DMS114 treated with DMSO at 0.1 percent for 48 hours (cell line): ENCODE data around the gene DLG1.

Experiments used
- DNase-seq: peaks from one replicate; lab custom pipeline; 2025; ENCODE audit not compliant: unreplicated experiment; lab: John Stamatoyannopoulos, UW

Gene DLG1

DNA sequence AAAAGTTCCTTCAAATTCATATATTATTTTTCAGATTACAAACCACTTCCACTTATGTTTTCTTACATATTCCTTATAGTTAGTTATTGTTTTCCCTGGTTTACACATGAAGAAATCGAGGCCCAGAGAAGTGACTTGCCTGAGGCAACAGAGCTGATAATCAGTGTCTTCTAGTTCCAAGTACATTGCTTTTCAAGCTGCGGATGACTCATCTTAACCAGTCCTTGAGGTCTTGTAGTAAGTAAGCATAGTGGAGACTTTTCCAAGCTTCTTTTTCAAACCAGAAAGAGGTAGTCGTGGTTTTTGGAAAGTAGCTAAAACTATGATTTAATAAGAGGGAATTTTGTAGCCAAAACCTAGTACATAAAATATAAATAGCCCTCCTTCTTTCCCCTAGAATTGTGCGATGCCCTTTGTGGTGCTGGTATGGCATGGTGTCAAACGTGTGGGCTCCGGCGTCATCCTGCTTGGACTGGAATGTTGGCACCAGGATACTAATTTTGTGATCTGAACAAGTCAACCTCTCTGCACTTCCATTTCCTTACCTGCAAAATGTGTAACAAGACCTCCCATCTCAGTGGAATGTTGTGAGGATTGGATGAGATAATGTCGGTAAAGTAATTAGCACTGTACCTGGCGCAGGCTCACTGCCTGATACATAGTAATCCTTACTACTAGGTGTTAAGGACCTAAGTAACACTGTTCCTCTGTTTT lies 19.0 kb upstream of the DLG1 start:
- no peak for DNase-seq

DNA sequence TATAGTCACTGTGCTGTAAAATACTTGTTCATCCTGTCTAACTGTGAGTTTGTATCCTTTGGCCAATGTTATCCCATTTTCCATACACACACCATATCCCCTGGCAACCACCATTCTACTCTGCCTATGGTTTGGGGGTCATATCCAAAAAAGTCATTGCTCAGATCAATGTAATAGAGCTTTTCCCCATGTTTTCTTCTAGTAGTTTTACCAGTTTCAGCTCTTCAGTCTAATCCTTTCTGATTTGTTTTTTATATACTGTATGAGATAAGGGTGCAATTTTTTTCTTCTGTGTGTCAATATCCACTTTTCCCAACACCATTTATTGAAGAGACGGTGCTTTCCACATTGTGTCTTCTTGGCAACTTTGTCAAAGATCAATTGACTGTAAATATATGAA lies 14.0 kb upstream of the DLG1 start:
- DNase-seq: no peak

DNA sequence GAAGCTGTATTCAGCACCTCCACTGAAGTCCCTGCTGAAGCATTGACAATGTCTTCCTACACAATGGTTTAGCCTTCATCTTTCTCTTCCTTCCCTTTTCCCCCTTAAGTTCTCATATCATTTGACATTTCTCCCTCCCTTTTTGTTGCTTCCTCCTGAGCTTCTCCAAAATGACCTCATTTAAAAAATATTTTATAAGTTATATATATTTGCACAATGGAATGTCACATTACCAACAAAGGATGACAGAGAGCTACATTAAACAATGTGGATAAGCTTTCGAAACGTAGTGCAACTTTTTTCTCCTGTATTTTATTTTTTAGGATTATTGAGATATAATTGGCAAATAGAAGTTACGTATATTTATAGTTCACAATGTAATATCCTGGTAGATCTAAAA lies 13.2 kb upstream of the DLG1 start:
- no peak for DNase-seq

DNA sequence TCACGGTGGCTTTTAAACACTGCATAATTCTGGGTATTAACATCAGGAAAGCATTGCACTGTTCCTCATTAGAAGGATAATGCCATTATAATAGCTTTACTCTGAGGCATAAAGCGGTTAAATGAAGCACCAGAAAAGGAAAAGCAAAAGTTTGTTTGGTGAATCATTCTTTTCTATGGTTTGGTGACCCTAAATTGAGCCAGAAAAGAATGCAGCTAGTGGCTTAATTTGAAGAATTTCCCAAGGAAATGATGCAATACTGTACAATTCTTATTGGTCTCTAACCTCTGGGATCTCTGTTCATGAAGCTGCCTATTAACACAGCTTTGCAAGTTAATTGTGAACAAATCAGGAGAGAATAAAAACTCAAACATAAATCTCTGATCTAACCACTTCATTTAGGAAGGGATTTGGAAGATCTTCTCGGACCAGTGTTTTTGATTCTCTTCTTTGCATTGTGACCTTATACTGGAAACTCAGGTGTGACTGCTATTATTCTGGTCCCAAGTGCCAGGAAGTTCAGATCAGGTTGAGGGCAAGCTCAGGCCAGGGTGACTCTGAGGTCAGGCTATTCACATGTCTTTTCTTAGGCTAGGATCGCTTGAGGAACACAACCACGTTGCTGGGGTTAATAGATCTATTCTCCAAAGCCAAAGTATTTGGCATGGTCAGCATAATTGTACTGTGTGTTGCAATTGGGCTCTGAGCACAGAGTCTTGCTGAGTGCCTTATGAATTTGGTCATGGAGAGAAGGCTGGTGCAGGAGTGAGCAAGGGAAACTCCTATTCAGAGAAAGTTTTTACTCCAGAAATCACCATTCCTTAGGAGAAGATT lies 11.3 kb upstream of the DLG1 start:
- DNase-seq: no peak

DNA sequence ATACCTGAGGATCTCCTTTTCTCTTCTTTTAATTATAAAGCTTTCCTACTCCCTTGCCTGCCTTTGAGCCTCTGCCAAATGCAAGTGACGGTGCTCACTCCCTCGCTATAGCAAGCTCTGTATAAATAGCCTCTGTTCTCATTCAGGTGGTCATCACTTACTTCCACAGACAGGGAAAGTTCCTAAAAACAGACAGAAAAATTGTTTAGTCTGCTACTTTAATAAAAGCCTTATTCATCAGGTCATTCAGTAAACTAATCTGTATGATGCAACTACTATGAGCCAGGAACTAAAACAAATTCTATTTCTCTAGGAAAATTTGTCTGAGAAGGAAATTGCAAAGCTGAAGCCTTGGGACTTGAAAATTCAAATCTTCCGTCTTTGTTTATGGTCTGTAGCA lies 10.2 kb upstream of the DLG1 start:
- DNase-seq: no peak

DNA sequence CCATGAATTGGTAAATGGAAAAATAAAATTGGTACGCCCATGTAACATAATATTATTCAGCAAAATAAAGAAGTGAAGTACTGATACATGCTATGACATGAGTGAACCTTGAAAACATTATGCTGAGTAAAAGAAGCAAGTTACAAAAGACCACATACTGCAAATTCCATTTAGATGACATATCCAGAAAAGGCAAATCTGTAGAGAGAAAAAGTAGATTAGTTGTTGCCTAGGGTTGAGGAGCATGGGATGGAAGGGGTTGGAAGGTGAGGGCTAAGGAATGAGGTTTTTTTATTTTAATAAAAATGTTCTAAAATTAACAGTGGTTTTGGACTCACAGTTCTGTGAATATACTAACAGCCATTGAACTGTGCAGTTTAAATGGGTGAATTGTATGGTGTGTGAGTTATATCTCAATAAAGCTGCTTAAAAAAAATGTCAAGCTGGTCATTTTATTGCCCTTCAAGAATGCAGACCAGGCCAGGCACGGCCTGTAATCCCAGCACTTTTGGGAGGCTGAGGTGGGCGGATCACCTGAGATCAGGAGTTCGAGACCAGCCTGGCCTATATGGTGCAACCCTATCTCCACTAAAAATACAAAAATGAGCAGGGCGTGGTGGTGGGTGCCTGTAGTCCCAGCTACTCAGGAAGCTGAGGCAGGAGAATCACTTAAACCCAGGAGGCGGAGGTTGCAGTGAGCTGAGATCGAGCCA lies 8.1 kb upstream of the DLG1 start:
- no peak for DNase-seq

DNA sequence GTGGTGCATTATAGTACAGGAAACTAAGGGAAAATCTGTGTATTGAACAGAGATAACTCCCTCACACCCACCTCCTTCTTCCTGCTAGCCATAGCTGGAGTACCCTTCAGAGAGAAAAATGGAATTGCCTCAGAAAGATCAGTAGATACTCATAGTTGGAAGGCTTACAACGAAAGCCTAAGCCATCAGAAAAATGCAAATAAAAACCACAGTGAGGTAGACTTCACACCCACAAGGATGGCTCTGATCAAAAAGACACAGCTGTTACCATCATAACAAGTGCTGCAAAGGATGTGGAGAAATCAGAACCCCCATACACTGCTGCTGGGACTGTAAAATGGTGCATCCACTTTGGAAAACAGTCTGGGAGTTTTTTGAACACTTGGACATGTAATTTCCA lies 7.4 kb upstream of the DLG1 start:
- no peak for DNase-seq

DNA sequence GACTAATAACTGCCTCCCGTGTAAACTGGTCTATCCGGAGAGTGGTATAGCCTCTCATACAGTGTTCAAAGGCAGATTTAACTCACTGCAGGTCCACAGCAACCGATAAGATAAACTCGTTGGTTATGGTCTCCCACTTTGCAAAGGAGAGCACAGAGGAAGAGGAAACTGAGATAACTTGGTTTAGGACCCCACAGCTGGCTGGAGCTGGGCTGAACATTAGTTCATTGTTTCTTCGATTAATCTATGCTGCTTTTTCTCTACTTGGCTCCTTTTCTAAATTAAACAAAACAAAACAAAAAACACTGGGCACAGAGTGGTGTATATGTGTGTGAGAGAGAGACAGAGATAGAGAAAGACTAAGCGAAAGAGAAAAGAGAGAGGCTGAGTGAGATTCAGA lies 5.0 kb upstream of the DLG1 start:
- no peak for DNase-seq

DNA sequence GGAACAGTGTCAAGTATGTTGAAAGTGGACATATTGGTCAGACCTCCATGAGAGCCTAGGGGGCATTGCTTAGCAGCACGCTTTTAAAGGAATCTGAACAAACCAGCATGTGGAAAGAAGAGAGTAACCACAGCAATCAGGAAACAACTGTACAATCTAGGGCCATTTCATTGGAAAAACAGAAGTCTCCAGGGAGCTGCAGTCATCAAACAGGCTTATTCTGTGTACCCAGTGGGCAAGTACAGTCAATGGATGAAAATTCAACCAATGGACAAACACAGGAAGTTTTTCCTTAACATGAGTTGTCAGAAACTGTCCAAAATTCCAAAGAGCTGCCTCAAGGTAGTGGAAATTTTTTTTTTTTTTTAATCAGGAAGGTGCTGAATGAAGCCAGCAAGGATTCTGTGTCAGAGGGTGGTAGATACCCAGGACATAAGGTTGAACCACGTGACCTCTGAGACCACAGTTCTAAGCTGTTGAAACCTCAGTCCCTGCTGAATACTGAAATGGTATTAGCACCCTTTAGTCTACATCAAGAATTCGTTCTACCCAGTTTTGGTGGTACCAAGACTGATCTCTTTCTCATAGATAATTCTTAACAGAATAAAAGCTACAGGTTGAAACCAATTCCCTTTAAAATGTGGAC lies 4.4 kb upstream of the DLG1 start:
- DNase-seq: no peak

DNA sequence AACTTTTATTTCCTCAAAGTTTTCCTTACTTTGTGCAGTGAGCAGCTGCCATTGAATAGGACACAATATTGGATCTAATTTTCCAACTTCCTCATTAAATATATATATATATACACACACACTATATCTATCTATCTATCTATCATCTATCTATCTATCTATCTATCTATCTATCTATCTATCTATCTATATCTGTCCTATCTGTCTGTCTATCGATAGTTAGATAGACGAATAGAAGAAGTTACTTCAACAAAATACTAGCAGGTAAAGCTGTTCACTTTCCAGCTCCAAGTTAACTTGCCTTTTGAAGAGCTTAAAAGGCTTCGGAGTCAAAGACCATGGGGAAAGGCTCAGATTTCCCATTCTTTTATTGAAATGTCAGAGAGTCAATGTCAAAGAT lies 3.6 kb upstream of the DLG1 start:
- DNase-seq: no peak

DNA sequence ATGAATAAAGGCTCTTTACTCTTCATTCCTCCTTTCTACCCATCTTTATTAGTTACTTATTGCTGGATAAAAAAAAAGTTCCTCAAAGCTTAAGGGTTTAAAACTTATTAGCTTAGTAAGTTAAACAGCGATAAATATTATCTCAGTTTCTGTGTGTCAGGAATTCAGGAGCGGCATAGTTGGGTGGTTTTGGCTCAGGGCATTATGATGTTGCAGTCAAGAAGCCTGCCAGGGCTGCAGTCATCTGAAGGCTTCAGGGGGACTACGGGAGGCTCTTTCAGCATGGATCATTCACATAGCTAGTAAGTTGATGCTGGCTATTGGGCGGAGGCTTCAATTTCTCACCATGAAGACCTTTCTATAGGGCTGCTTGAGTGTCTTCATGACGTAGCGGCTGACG lies 1.9 kb upstream of the DLG1 start:
- no peak for DNase-seq

DNA sequence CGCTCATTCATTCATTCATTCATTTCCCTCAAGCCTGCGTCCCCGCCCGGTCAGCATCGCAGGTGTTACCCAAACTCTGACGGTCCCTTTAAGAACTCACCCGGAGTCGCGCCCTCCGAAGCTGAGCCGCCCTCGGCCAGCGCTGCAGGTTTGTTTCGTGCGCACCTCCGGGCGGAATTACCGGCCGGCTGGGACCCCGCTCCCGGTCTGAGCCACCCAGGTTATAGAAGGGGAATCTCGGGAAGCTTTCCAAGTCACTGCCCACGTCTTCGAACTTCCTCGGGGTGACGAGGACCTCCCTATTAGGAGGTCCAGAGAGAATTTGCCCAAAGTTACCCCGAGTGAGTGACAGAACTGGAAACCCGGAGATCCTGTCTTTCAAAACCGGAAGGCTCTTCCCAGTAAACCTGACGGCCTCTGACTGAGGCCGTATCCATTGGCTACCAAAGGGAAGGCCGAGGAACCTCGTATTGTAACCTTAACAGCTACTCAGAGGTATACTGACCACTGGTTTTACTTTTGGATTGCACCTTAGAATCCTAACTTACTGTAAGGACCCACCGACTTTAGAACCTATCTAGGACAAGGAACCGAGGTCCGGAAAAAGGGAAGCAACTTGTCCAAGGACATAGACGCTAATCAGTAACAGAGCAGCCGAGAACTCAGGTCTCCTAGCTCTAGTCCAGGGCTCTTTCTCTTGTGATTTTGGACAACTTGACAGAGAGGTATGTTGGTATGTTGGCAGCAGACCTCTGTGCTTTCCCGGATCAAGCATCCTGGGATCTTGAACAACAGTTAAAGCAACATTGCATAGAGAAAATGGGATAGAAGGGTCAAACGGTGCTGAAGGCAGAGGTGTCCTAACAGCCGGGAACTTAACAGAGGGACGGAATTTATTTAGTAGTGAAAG lies 788 bp upstream of the DLG1 start:
- no peak for DNase-seq

DNA sequence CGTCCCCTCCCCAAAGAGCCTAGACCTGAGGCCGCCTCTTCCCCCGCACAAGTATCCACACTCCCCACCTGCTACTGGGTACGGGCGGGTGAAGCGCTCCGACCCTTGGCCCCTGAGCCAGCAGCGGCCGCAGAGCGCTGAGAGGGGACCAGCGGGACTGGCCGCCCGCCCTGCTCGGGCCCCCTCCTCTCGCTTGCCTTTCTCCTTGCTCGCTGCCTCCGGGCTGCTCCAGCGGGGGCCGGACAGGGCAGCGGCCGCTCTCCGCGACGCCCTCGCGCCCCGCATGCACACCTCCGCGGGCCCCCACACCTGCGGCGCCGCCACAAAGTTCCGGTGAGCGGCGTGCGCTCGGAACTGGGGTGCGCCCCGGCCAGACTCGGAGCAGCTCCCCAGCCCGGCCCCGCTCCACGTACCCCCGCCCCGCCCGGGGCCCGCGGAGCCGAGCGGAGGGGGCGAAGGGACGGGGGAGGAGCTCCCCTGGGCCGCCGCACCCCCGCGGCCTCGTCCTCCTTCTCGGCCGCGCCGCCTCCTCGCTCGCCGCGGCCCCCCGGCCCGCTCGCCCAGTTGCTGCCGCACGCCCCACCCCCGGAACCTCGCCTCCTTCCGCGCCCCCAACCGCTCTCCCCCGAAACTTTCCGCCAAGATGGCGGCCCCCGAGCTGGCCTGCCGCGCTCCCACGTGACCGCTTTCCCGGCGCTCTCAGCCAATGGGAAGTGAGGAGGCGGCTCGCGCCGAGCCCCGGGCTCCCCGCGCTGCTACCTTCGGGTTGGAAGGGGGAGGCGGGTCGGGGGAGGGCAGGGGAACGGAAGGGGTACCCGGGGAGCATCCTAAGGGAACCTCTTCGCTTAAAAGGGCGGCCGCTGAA lies 704 bp downstream of the DLG1 start:
- DNase-seq: peak; percentile 70

DNA sequence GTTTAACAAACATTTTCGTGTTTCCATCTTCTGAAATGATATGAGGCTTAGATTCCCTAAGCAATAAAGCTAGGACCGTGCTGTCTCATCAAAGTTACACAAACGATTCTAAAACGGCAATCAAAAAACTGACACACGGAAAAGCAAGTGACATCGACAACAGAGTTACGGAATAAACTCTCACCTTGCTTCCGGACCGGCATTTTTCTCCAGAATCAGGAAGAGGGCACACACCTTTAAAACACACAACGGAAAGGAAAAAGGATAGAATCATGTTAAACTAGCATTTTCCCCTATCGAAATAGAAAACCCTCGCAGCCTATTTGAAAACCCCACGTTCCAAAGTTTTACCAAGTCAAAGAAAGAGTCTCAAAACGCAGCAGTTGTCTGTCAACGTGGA lies 1.4 kb downstream of the DLG1 start:
- no peak for DNase-seq

DNA sequence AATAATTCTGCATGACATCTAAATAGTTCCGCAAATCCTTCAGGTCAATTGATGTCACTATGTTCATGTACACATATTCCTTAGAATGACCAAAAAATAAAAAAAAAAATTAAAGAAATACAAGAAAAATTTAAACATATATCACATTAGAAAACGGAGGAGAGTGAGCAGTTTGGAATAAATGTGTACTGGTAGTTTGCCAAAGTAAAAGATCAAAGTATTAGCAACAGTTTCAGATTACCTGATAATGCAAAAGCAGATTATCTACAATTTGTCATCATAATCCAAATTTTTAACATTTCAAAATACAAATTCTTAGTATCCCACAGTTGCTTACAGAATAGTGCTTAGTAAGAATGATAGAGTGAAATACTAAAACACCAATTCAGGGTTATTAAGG lies 1.9 kb downstream of the DLG1 start:
- DNase-seq: no peak

DNA sequence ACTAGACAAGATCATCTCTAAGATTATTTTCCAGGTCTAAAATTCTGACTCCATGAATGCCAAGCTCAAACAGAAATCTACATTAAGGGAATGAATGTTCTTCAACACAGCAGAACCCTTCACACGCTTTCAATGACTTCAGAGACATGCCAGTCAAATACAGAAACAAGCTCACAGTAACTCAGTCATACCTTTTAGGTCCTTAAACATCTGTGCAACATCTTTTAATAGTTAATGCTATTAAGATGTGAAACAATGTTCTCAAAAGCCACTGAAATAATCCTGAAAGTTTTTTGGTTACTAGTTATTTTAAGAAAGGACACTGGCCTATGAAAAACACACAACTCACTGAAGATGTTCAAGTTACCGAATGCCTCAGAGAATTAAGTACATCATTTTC lies 2.5 kb downstream of the DLG1 start:
- no peak for DNase-seq

DNA sequence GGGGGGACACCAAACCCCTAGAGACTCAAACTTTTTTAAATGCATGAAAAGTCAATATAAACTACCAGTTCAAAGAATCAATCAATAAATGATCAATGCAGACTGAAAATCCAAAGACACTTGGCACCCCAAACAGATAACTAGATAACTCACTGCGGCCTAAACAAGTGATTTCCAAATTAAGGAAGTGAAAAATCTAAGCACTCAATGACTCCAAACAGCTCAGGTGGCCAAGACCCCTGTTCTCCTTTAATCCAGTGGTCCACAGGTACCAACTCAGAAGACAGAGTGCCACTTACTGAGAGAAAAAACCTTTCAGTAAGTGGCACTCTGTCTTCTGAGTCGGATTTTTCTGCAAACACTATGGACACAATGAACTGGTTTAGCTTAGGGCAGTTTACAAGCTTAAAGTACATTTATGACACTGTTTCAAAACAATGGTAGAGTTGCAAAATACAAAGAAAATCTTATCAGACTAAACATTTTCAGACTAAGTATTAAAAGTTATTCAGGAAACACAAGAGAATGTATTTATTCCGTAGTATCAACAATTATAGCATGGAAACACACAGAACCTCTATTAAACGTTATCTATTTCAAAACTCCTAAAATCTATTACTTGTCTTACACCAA lies 4.7 kb downstream of the DLG1 start:
- DNase-seq: no peak

DNA sequence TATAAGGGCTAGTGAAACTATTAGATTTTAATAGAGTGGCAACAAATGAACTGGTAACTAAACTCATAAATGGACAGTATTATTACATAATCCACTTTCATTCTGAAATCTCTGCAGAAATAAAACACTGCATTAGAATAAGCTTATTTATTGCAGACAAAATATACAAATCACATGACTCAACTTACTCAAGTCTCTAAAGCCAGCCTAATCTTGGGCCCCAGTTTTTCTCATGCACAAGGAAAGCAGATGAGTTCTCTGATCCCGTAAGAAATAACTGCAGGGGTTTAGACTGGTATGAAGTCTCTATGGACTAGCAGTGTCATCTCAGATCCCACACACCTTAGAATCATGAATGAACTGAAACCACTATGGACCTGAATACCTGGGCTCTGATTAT lies 5.8 kb downstream of the DLG1 start:
- DNase-seq: no peak

DNA sequence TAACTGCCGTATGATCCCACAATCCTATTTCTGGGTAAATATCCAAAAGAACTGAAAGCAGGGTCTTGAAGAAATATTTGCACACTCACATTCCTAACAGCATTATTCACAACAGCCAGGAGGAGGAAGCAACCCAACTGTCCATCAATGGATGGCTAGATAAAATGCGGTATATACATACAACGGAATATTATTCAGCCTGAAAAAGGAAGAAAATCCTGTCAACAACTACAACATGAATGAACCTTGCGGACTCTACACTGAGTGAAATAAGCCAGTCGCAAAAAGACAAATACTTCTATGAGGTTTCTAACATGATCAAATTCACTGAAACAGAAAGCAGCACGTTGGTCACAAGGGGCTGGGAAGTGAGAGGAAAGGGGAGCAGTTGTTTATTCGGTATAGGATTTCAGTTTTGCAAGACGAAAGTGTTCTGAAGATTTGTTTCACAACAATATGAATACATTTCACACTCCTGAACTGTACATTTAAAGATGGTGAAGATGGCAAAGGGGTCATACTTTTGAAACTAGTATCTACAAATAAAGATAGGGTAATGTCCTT lies 6.2 kb downstream of the DLG1 start:
- no peak for DNase-seq
